ENCODE results near the gene SNAPC1. TPM values are rescaled to one million over a fixed set of nuclear protein-coding genes. Genes with fewer than 3 reads are reported as not detected.

The SNAPC1 gene
- total RNA-seq, 1 experiment from 2014 or later: 6.8 TPM

GRCh38 chr14:61797309-61797708 is 35.1 kb downstream of the SNAPC1 start:
- no peak overlapping the region for H2AFZ ChIP-seq (ENCODE audit: low read length)
- no peak overlapping the region for H2AK5ac ChIP-seq (ENCODE audit: insufficient read length, low read length)
- H3K27me3 Mint-ChIP-seq (ENCODE audit: low read depth): no peaks in the 10 kb centered on the region
- no peak overlapping the region for H4K91ac ChIP-seq (ENCODE audit: insufficient read length, low read depth, low read length)
- no peaks in the 10 kb centered on the region for H3K27me3 ChIP-seq (ENCODE audit: insufficient read depth, low read length)
- H3K79me1 ChIP-seq (ENCODE audit: insufficient read depth, low read depth, low read length, poor library complexity, severe bottlenecking): no peaks in the 10 kb centered on the region
- DNase-seq: no peak
- peaks cover 13 to 16% of the 10 kb centered on the region in 2 experiments for H3K4me1 Mint-ChIP-seq
- no peaks in the 10 kb centered on the region; the same call in 1 of the 2 replicates for H3K4me1 ChIP-seq (ENCODE audit: insufficient read depth, low read length)
- H3K23ac ChIP-seq (ENCODE audit: insufficient read length, low read depth, low read length): no peak overlapping the region
- no peak overlapping the region for H3K18ac ChIP-seq (ENCODE audit: insufficient read length, low read depth, low read length)
- no peak overlapping the region for H2BK15ac ChIP-seq (ENCODE audit: low read depth, low read length)
- no peak overlapping the region for H3K14ac ChIP-seq (ENCODE audit: insufficient read depth, low read length)
- no peaks in the 10 kb centered on the region for H3K9me3 ChIP-seq (ENCODE audit: control insufficient read depth, low read depth, low read length)
- H3K4me3 Mint-ChIP-seq: no peak overlapping the region
- H4K8ac ChIP-seq (replicated peaks; ENCODE audit: insufficient read length, low read depth, low read length): no peak overlapping the region
- H2BK20ac ChIP-seq (ENCODE audit: low read depth, low read length, poor library complexity, severe bottlenecking): no peak overlapping the region
- H3K9me3 Mint-ChIP-seq: no peaks in the 10 kb centered on the region
- no peak overlapping the region for H3K9ac ChIP-seq (ENCODE audit: extremely low read depth, insufficient read length, low read length)
- no peak for TF ChIP-seq CTCF (conservative IDR thresholded peaks at IDR 0.05)
- no peak overlapping the region for H4K5ac ChIP-seq (ENCODE audit: insufficient read length, low read depth, low read length)
- no peak overlapping the region for H3T11ph ChIP-seq (ENCODE audit: low read length)
- no peak overlapping the region for H3K27ac ChIP-seq (ENCODE audit: insufficient read length, low read depth, low read length)
- H2BK120ac ChIP-seq (ENCODE audit: low read depth, low read length, poor library complexity, severe bottlenecking): no peak overlapping the region
- H3K79me2 ChIP-seq (ENCODE audit: insufficient read depth, low read length): no peaks in the 10 kb centered on the region
- peaks cover 7 to 23% (median 16%) of the 10 kb centered on the region in 3 experiments; a peak in 6 of 7 replicates for H3K36me3 Mint-ChIP-seq (ENCODE audit: insufficient read depth in 1 of 3, low read depth in 3 of 3)
- H3K4ac ChIP-seq (ENCODE audit: low read depth, low read length): no peak overlapping the region
- no peak overlapping the region for H2BK5ac ChIP-seq (ENCODE audit: insufficient read length, low read length)
- H3K27ac Mint-ChIP-seq: no peak overlapping the region
- H2BK12ac ChIP-seq (ENCODE audit: insufficient read length, low read depth, low read length): no peak overlapping the region
- H4K20me1 ChIP-seq (ENCODE audit: control insufficient read depth, insufficient read depth, insufficient read length): no peaks in the 10 kb centered on the region
- no peak overlapping the region for H3K56ac ChIP-seq (ENCODE audit: insufficient read length, low read depth, low read length)
- H3K4me2 ChIP-seq (ENCODE audit: insufficient read depth, insufficient read length, low read length): no peak overlapping the region
- no CpG with 5 or more reads among the region's 5 CpGs for WGBS (ENCODE audit: extremely low coverage, insufficient read length, low lambda C conversion rate)
- H3K23me2 ChIP-seq (ENCODE audit: insufficient read length, low read depth, low read length, poor library complexity, severe bottlenecking): no peaks in the 10 kb centered on the region

Measured in H9 (cell line).